ENCODE results near the gene DDX10. TPM values are rescaled to one million over a fixed set of nuclear protein-coding genes. Genes with fewer than 3 reads are reported as not detected.
A peak's percentile ranks its signal among the peaks of the same experiment; 100 is the strongest.

The DDX10 gene
- total RNA-seq, 1 experiment from 2014 or later: 23.3 TPM

- in situ Hi-C loops (cut with HindIII; ENCODE audit: low pct_unique_long_range_greater_than_20kb, low sequenced_read_pairs): no loop called here
- DNase-seq (ENCODE audit: low read depth, low spot score): no peak
These were observed 236.5 kb downstream of the DDX10 start for GRCh38 chr11:108901359-108901758.

- peak; percentile 53 for DNase-seq (ENCODE audit: low read depth, low spot score)
These were observed 237.2 kb downstream of the DDX10 start for GRCh38 chr11:108902027-108902469.

GRCh38 chr11:108904480-108904879 is 239.6 kb downstream of the DDX10 start:
- in situ Hi-C loops (cut with HindIII; ENCODE audit: low pct_unique_long_range_greater_than_20kb, low sequenced_read_pairs): no loop called here
- no peak for DNase-seq (ENCODE audit: low read depth, low spot score)

More at GRCh38 chr11:108902027-108902469, 237.2 kb downstream of the DDX10 start:
- in situ Hi-C loops (cut with HindIII; ENCODE audit: low pct_unique_long_range_greater_than_20kb, low sequenced_read_pairs): no loop called here

- peak; percentile 56 for DNase-seq (ENCODE audit: low read depth, low spot score)
- in situ Hi-C loops (cut with HindIII; ENCODE audit: low pct_unique_long_range_greater_than_20kb, low sequenced_read_pairs): no loop called here
These were observed 241.5 kb downstream of the DDX10 start for GRCh38 chr11:108906329-108906728.

GRCh38 chr11:108906826-108907225 is 242.0 kb downstream of the DDX10 start:
- in situ Hi-C loops (cut with HindIII; ENCODE audit: low pct_unique_long_range_greater_than_20kb, low sequenced_read_pairs): no loop called here
- DNase-seq (ENCODE audit: low read depth, low spot score): no peak

- in situ Hi-C loops (cut with HindIII; ENCODE audit: low pct_unique_long_range_greater_than_20kb, low sequenced_read_pairs): no loop called here
- no peak for DNase-seq (ENCODE audit: low read depth, low spot score)
These were observed 244.2 kb downstream of the DDX10 start for GRCh38 chr11:108909041-108909440.

GRCh38 chr11:108909921-108910320 is 245.1 kb downstream of the DDX10 start:
- no peak for DNase-seq (ENCODE audit: low read depth, low spot score)
- in situ Hi-C loops (cut with HindIII; ENCODE audit: low pct_unique_long_range_greater_than_20kb, low sequenced_read_pairs): no loop called here

GRCh38 chr11:108912581-108912980 is 247.7 kb downstream of the DDX10 start:
- in situ Hi-C loops (cut with HindIII; ENCODE audit: low pct_unique_long_range_greater_than_20kb, low sequenced_read_pairs): no loop called here

GRCh38 chr11:108913204-108913603 is 248.3 kb downstream of the DDX10 start:
- in situ Hi-C loops (cut with HindIII; ENCODE audit: low pct_unique_long_range_greater_than_20kb, low sequenced_read_pairs): no loop called here
- no peak for DNase-seq (ENCODE audit: low read depth, low spot score)

More at GRCh38 chr11:108912581-108912980, 247.7 kb downstream of the DDX10 start:
- no peak for DNase-seq (ENCODE audit: low read depth, low spot score)

GRCh38 chr11:108914211-108914610 is 249.3 kb downstream of the DDX10 start:
- no peak for DNase-seq (ENCODE audit: low read depth, low spot score)
- in situ Hi-C loops (cut with HindIII; ENCODE audit: low pct_unique_long_range_greater_than_20kb, low sequenced_read_pairs): no loop called here

GRCh38 chr11:108914981-108915380 is 250.1 kb downstream of the DDX10 start:
- in situ Hi-C loops (cut with HindIII; ENCODE audit: low pct_unique_long_range_greater_than_20kb, low sequenced_read_pairs): no loop called here
- DNase-seq (ENCODE audit: low read depth, low spot score): no peak

- in situ Hi-C loops (cut with HindIII; ENCODE audit: low pct_unique_long_range_greater_than_20kb, low sequenced_read_pairs): no loop called here
- no peak for DNase-seq (ENCODE audit: low read depth, low spot score)
These were observed 250.8 kb downstream of the DDX10 start for GRCh38 chr11:108915666-108916065.

GRCh38 chr11:108916290-108916689 is 251.4 kb downstream of the DDX10 start:
- in situ Hi-C loops (cut with HindIII; ENCODE audit: low pct_unique_long_range_greater_than_20kb, low sequenced_read_pairs): no loop called here
- no peak for DNase-seq (ENCODE audit: low read depth, low spot score)

GRCh38 chr11:108916935-108917334 is 252.1 kb downstream of the DDX10 start:
- in situ Hi-C loops (cut with HindIII; ENCODE audit: low pct_unique_long_range_greater_than_20kb, low sequenced_read_pairs): no loop called here
- no peak for DNase-seq (ENCODE audit: low read depth, low spot score)

- in situ Hi-C loops (cut with HindIII; ENCODE audit: low pct_unique_long_range_greater_than_20kb, low sequenced_read_pairs): no loop called here
- no peak for DNase-seq (ENCODE audit: low read depth, low spot score)
These were observed 256.3 kb downstream of the DDX10 start for GRCh38 chr11:108921211-108921610.

- in situ Hi-C loops (cut with HindIII; ENCODE audit: low pct_unique_long_range_greater_than_20kb, low sequenced_read_pairs): no loop called here
- DNase-seq (ENCODE audit: low read depth, low spot score): no peak
These were observed 257.4 kb downstream of the DDX10 start for GRCh38 chr11:108922241-108922640.

GRCh38 chr11:108923413-108923812 is 258.5 kb downstream of the DDX10 start:
- DNase-seq (ENCODE audit: low read depth, low spot score): no peak
- in situ Hi-C loops (cut with HindIII; ENCODE audit: low pct_unique_long_range_greater_than_20kb, low sequenced_read_pairs): no loop called here

GRCh38 chr11:108926171-108926840 is 261.4 kb downstream of the DDX10 start:
- no peak for DNase-seq (ENCODE audit: low read depth, low spot score)
- in situ Hi-C loops (cut with HindIII; ENCODE audit: low pct_unique_long_range_greater_than_20kb, low sequenced_read_pairs): no loop called here

- in situ Hi-C loops (cut with HindIII; ENCODE audit: low pct_unique_long_range_greater_than_20kb, low sequenced_read_pairs): no loop called here
- DNase-seq (ENCODE audit: low read depth, low spot score): no peak
These were observed 262.1 kb downstream of the DDX10 start for GRCh38 chr11:108926841-108927577.
